OCI-LY7 (cell line): ENCODE results near the gene NDUFAF5.

ENCODE experiments used
- CTCF ChIP-seq: fragments of 200-600 bp; sonication (generic); conservative IDR thresholded peaks from 2 replicates; pipeline ENCODE4 v1.5.1; 2014; ENCODE audit warnings: mild to moderate bottlenecking, antibody characterized with exemption, low read length, moderate library complexity, mixed read lengths
- EZH2phosphoT487 ChIP-seq: fragments of 200-600 bp; sonication (generic); IDR thresholded peaks from 2 replicates; pipeline ENCODE4 v1.6.1; 2018; ENCODE audit warnings: low read depth, borderline replicate concordance, mild to moderate bottlenecking, mixed run types, antibody characterized with exemption, low read length, moderate library complexity, mixed read lengths

- no peak for TF ChIP-seq CTCF
- TF ChIP-seq EZH2phosphoT487, result no peak
Measured at GRCh38 chr20:13784893-13785715, at the start of gene NDUFAF5, which contains the start of gene ESF1.
